GM12875 (cell line): ENCODE results near the gene OTOP2.
A peak's percentile ranks its signal among the peaks of the same experiment; 100 is the strongest.

ENCODE experiments used
- H3K4me3 ChIP-seq: one replicate; pipeline ENCODE4 v1.5.1; 2011; ENCODE audit warnings: low read depth, low read length, control low read depth
- TF ChIP-seq, protein P1 (sequence below): IDR thresholded peaks from 2 replicates; pipeline ENCODE4 v1.5.1; 2011; ENCODE audit warnings: low read depth, mild to moderate bottlenecking, control low read depth, inconsistent platforms, low read length, moderate library complexity, borderline replicate concordance; ENCODE audit not compliant: insufficient read depth

OTOP2 gene

DNA sequence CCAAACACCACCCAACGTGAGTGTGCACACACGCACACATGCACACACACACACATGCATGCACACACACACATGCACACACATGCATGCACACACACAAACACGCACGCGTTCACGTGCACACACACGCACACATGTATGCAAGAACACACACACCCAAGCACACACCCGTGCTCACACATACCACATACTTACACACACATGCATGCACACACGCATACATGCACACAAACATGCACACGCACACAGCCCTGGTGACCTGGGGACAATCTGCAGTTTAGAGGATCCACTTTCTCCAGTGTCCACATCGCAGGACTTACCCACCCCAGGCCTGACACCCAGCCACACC, 7.2 kb upstream of the OTOP2 start:
- H3K4me3 ChIP-seq = no peak overlapping the region
- TF ChIP-seq, protein P1, sequence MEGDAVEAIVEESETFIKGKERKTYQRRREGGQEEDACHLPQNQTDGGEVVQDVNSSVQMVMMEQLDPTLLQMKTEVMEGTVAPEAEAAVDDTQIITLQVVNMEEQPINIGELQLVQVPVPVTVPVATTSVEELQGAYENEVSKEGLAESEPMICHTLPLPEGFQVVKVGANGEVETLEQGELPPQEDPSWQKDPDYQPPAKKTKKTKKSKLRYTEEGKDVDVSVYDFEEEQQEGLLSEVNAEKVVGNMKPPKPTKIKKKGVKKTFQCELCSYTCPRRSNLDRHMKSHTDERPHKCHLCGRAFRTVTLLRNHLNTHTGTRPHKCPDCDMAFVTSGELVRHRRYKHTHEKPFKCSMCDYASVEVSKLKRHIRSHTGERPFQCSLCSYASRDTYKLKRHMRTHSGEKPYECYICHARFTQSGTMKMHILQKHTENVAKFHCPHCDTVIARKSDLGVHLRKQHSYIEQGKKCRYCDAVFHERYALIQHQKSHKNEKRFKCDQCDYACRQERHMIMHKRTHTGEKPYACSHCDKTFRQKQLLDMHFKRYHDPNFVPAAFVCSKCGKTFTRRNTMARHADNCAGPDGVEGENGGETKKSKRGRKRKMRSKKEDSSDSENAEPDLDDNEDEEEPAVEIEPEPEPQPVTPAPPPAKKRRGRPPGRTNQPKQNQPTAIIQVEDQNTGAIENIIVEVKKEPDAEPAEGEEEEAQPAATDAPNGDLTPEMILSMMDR = no peak

- H3K4me3 ChIP-seq = no peak overlapping the region
- TF ChIP-seq, protein P1 = no peak
Measured at GRCh38 chr17:74917430-74917829, 6.6 kb upstream of the OTOP2 start.

DNA sequence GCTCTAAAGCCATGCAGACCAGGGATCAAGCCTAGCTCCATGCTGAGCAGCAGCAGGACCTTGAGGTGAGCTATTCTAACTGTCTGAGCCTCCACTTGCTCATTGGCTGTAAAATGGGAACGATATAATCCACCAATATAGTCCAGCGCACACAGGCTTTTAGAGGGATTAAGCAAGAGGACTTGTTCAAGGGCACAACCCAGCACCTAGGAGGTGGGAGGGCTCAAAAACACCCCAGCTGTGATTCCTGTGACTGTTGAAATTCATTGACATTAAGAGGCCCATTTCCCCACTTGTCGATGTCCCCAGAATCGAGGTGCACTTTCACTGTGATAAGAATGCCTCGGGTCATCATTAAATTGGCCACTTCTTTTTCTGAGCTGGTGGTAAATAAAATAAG, 5.2 kb upstream of the OTOP2 start:
- no peak overlapping the region for H3K4me3 ChIP-seq
- TF ChIP-seq, protein P1 = no peak

GRCh38 chr17:74919440-74920305, 4.4 kb upstream of the OTOP2 start:
- TF ChIP-seq, protein P1 = peak; percentile 24; the same call in 1 of the 2 replicates
- no peak overlapping the region for H3K4me3 ChIP-seq

DNA sequence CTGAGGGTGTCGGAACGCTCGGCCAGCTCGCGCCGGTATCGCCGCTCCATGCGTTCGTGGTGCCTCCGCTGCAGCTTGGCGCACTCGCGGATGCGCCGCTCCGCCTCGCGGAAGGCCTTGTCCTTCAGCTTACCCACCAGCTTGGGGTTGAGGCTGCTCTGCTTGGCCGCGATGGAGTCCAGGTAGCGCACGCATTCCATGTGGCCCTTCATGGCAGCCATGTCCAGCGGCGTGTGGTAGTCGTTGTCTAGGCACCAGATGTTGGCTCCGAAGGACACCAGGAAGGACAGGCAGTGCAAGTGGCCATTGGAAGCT, 3.8 kb upstream of the OTOP2 start:
- H3K4me3 ChIP-seq = no peak overlapping the region
- TF ChIP-seq, protein P1 = no peak

GRCh38 chr17:74920642-74921025, 3.4 kb upstream of the OTOP2 start:
- no peak overlapping the region for H3K4me3 ChIP-seq
- TF ChIP-seq, protein P1 = no peak

GRCh38 chr17:74921026-74921681, 2.9 kb upstream of the OTOP2 start:
- TF ChIP-seq, protein P1 = no peak

More at GRCh38 chr17:74921026-74921681, 2.9 kb upstream of the OTOP2 start:
- H3K4me3 ChIP-seq = no peak overlapping the region
